SK-N-SH treated with all-trans-retinoic acid at 6 μM for 48 hours (cell line): ENCODE data around the gene TRIB2.

Experiments used
- ATAC-seq: fragments of 200-7000 bp; cut with Tn5 transposase; 3 replicates; pipeline ENCODE4 v1.9.1; 2020; ENCODE audit warnings: mild to moderate bottlenecking, moderate library complexity
- ARNTL ChIP-seq: fragments of 450-650 bp; formaldehyde crosslinking; IDR thresholded peaks from 2 replicates; pipeline ENCODE4 v1.5.0; 2020; ENCODE audit warnings: low read depth, mild to moderate bottlenecking, moderate library complexity, borderline replicate concordance
- BACH2 ChIP-seq: fragments of 250-450 bp; sonication (Bioruptor Pico); IDR thresholded peaks from 2 replicates; pipeline ENCODE4 v1.9.0; 2021; ENCODE audit warnings: mild to moderate bottlenecking, borderline replicate concordance
- CSDC2 ChIP-seq: fragments of 250-450 bp; sonication (Bioruptor Pico); IDR thresholded peaks from 2 replicates; pipeline ENCODE4 v1.5.0; 2020; ENCODE audit warnings: mild to moderate bottlenecking, moderate library complexity
- ESRRG ChIP-seq: fragments of 250-450 bp; sonication (Bioruptor Pico); IDR thresholded peaks from 2 replicates; pipeline ENCODE4 v1.6.1; 2021; ENCODE audit warnings: mild to moderate bottlenecking
- GLIS3 ChIP-seq: fragments of 250-450 bp; sonication (Bioruptor Pico); IDR thresholded peaks from 2 replicates; pipeline ENCODE4 v1.5.0; 2020; ENCODE audit warnings: mild to moderate bottlenecking, moderate library complexity
- RARB ChIP-seq: fragments of 250-450 bp; sonication (Bioruptor Pico); IDR thresholded peaks from 2 replicates; pipeline ENCODE4 v1.8.0; 2021; ENCODE audit warnings: mild to moderate bottlenecking, moderate library complexity
- SNAI2 ChIP-seq: fragments of 250-450 bp; sonication (Bioruptor Pico); IDR thresholded peaks from 2 replicates; pipeline ENCODE4 v1.5.0; 2020; ENCODE audit warnings: mild to moderate bottlenecking, moderate library complexity
- TOX ChIP-seq: fragments of 250-450 bp; sonication (Bioruptor Pico); IDR thresholded peaks from 2 replicates; pipeline ENCODE4 v1.8.0; 2021; ENCODE audit warnings: mild to moderate bottlenecking, moderate library complexity, borderline replicate concordance
- ZC3H10 ChIP-seq: fragments of 250-450 bp; sonication (Bioruptor Pico); IDR thresholded peaks from 2 replicates; pipeline ENCODE4 v1.5.1; 2021; ENCODE audit warnings: mild to moderate bottlenecking, moderate library complexity
- ZFP3 ChIP-seq: fragments of 250-450 bp; sonication (Bioruptor Pico); IDR thresholded peaks from 2 replicates; pipeline ENCODE4 v1.5.0; 2020; ENCODE audit warnings: mild to moderate bottlenecking, moderate library complexity
- ZFP30 ChIP-seq: fragments of 450-650 bp; formaldehyde crosslinking; IDR thresholded peaks from 2 replicates; pipeline ENCODE4 v1.5.0; 2022; ENCODE audit warnings: mild to moderate bottlenecking, moderate library complexity
- ZNF565 ChIP-seq: fragments of 450-650 bp; formaldehyde crosslinking; conservative IDR thresholded peaks from 2 replicates; pipeline ENCODE4 v1.5.0; 2020; ENCODE audit warnings: low read depth, mild to moderate bottlenecking, moderate library complexity
- ZNF70 ChIP-seq: fragments of 450-650 bp; formaldehyde crosslinking; IDR thresholded peaks from 2 replicates; pipeline ENCODE4 v1.5.0; 2020; ENCODE audit warnings: mild to moderate bottlenecking, moderate library complexity
- ZNF8 ChIP-seq: fragments of 450-650 bp; formaldehyde crosslinking; IDR thresholded peaks from 2 replicates; pipeline ENCODE4 v1.5.0; 2020; ENCODE audit warnings: mild to moderate bottlenecking, moderate library complexity
- TF ChIP-seq, protein P1 (sequence below): fragments of 250-450 bp; sonication (Bioruptor Pico); IDR thresholded peaks from 2 replicates; pipeline ENCODE4 v1.5.1; 2020; ENCODE audit warnings: low read depth, mild to moderate bottlenecking, moderate library complexity
- TF ChIP-seq, protein P2 (sequence below): fragments of 250-450 bp; sonication (Bioruptor Pico); IDR thresholded peaks from 2 replicates; pipeline ENCODE4 v1.8.0; 2021; ENCODE audit warnings: low read depth, mild to moderate bottlenecking, moderate library complexity, borderline replicate concordance
- TF ChIP-seq, protein P3 (sequence below): fragments of 250-450 bp; sonication (Bioruptor Pico); IDR thresholded peaks from 2 replicates; pipeline ENCODE4 v1.5.1; 2021; ENCODE audit warnings: mild to moderate bottlenecking, moderate library complexity
- TF ChIP-seq, protein P4 (sequence below): fragments of 250-450 bp; sonication (Bioruptor Pico); IDR thresholded peaks from 2 replicates; pipeline ENCODE4 v1.5.0; 2020; ENCODE audit warnings: mild to moderate bottlenecking, moderate library complexity
- TF ChIP-seq, protein P5 (sequence below): fragments of 250-450 bp; sonication (Bioruptor Pico); IDR thresholded peaks from 2 replicates; pipeline ENCODE4 v1.8.0; 2020; ENCODE audit warnings: mild to moderate bottlenecking, moderate library complexity, borderline replicate concordance

Gene TRIB2

DNA sequence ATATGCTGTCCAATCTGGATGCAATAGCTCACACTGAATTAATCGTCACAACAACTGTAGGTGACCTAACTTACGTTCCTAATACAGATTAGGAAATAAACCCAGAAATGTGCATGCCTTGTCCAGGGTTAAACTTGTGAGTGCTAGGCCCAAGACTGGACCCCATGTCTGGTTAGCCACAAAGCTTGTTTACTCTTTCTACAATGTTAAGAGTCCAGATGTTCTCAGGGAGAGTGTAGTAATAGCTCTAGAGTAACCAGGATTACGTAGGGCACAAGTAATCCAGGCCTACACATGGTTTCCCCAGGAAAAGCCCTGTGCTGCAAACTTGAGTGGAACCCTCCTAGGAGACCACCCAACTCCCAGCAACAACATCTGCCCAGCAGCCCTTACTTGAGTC is 26.2 kb downstream of the TRIB2 start:
- ATAC-seq = no peak
- TF ChIP-seq, protein P1, sequence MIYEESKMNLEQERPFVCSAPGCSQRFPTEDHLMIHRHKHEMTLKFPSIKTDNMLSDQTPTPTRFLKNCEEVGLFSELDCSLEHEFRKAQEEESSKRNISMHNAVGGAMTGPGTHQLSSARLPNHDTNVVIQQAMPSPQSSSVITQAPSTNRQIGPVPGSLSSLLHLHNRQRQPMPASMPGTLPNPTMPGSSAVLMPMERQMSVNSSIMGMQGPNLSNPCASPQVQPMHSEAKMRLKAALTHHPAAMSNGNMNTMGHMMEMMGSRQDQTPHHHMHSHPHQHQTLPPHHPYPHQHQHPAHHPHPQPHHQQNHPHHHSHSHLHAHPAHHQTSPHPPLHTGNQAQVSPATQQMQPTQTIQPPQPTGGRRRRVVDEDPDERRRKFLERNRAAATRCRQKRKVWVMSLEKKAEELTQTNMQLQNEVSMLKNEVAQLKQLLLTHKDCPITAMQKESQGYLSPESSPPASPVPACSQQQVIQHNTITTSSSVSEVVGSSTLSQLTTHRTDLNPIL (CRISPR knock-in tag) = no peak
- TF ChIP-seq, protein P2, sequence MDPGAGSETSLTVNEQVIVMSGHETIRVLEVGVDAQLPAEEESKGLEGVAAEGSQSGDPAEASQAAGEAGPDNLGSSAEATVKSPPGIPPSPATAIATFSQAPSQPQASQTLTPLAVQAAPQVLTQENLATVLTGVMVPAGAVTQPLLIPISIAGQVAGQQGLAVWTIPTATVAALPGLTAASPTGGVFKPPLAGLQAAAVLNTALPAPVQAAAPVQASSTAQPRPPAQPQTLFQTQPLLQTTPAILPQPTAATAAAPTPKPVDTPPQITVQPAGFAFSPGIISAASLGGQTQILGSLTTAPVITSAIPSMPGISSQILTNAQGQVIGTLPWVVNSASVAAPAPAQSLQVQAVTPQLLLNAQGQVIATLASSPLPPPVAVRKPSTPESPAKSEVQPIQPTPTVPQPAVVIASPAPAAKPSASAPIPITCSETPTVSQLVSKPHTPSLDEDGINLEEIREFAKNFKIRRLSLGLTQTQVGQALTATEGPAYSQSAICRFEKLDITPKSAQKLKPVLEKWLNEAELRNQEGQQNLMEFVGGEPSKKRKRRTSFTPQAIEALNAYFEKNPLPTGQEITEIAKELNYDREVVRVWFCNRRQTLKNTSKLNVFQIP (CRISPR knock-in tag) = no peak
- TF ChIP-seq CSDC2 (no peak), ESRRG (CRISPR knock-in tag) (no peak), ZFP30 (CRISPR knock-in tag) (no peak), TOX (CRISPR knock-in tag) (no peak), ARNTL (CRISPR knock-in tag) (no peak), ZNF70 (CRISPR knock-in tag) (no peak), RARB (CRISPR knock-in tag) (no peak), BACH2 (CRISPR knock-in tag) (no peak), SNAI2 (CRISPR knock-in tag) (no peak), ZC3H10 (CRISPR knock-in tag) (no peak), ZNF8 (CRISPR knock-in tag) (no peak), ZNF565 (no peak), GLIS3 (CRISPR knock-in tag) (no peak), ZFP3 (no peak)
- TF ChIP-seq, protein P3, sequence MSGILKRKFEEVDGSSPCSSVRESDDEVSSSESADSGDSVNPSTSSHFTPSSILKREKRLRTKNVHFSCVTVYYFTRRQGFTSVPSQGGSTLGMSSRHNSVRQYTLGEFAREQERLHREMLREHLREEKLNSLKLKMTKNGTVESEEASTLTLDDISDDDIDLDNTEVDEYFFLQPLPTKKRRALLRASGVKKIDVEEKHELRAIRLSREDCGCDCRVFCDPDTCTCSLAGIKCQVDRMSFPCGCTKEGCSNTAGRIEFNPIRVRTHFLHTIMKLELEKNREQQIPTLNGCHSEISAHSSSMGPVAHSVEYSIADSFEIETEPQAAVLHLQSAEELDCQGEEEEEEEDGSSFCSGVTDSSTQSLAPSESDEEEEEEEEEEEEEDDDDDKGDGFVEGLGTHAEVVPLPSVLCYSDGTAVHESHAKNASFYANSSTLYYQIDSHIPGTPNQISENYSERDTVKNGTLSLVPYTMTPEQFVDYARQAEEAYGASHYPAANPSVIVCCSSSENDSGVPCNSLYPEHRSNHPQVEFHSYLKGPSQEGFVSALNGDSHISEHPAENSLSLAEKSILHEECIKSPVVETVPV (CRISPR knock-in tag) = no peak
- TF ChIP-seq, protein P4, sequence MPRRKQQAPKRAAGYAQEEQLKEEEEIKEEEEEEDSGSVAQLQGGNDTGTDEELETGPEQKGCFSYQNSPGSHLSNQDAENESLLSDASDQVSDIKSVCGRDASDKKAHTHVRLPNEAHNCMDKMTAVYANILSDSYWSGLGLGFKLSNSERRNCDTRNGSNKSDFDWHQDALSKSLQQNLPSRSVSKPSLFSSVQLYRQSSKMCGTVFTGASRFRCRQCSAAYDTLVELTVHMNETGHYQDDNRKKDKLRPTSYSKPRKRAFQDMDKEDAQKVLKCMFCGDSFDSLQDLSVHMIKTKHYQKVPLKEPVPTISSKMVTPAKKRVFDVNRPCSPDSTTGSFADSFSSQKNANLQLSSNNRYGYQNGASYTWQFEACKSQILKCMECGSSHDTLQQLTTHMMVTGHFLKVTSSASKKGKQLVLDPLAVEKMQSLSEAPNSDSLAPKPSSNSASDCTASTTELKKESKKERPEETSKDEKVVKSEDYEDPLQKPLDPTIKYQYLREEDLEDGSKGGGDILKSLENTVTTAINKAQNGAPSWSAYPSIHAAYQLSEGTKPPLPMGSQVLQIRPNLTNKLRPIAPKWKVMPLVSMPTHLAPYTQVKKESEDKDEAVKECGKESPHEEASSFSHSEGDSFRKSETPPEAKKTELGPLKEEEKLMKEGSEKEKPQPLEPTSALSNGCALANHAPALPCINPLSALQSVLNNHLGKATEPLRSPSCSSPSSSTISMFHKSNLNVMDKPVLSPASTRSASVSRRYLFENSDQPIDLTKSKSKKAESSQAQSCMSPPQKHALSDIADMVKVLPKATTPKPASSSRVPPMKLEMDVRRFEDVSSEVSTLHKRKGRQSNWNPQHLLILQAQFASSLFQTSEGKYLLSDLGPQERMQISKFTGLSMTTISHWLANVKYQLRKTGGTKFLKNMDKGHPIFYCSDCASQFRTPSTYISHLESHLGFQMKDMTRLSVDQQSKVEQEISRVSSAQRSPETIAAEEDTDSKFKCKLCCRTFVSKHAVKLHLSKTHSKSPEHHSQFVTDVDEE (CRISPR knock-in tag) = no peak
- TF ChIP-seq, protein P5, sequence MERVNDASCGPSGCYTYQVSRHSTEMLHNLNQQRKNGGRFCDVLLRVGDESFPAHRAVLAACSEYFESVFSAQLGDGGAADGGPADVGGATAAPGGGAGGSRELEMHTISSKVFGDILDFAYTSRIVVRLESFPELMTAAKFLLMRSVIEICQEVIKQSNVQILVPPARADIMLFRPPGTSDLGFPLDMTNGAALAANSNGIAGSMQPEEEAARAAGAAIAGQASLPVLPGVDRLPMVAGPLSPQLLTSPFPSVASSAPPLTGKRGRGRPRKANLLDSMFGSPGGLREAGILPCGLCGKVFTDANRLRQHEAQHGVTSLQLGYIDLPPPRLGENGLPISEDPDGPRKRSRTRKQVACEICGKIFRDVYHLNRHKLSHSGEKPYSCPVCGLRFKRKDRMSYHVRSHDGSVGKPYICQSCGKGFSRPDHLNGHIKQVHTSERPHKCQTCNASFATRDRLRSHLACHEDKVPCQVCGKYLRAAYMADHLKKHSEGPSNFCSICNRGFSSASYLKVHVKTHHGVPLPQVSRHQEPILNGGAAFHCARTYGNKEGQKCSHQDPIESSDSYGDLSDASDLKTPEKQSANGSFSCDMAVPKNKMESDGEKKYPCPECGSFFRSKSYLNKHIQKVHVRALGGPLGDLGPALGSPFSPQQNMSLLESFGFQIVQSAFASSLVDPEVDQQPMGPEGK = no peak

DNA sequence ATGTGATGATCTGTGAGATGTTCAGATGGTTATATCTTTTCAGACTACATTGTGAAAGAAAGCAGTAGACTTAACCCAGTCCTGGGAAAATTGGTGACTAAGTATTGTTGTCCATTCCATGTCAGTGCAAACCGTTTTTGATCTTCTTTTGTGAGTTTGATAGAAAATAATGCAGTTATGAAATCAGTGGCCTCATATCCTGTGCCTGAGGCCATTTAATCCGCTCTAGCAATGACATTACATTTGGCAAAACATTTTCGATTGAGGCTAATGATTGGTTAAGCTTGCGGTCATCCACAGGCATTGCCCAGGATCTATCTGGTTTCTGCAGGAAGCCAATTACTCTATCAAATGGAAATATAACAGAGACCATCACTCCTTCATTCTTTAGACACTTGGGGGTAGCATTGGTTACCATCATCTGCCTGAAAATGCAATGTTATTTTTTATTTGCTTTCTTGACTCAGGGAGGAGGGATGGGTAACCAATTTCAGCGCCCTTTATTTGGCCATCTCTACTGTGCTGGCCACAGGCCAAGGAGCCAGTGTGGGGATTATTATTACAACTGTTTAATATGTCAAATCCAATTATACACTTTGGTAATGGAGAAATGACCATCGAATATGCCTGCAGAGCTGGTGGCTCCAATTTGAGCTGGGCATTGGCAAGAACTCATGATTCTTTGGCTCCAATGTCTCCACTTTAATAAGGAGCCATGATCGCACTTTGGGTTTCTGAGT is 33.6 kb downstream of the TRIB2 start:
- no peak; the same call in 2 of the 3 replicates for ATAC-seq
- TF ChIP-seq, protein P3 (CRISPR knock-in tag) = no peak
- TF ChIP-seq, protein P1 (CRISPR knock-in tag) = 0 out of 2 replicates have a peak, but pooled peaks have one; percentile 15
